ENCODE results near the gene RPRD1B. TPM values are rescaled to one million over a fixed set of nuclear protein-coding genes. Genes with fewer than 3 reads are reported as not detected.

Gene RPRD1B
- total and polyA plus RNA-seq, 2 experiments from 2014 or later = 7.3 to 24.3 TPM

GRCh38 chr20:38032585-38033329 lies 789 bp upstream of the RPRD1B start:
- Histone ChIP-seq H3K27me3 (ENCODE audit: insufficient read depth) (no peaks in the 10 kb centered on the region), H2AFZ (peak overlapping the region; percentile 28; the same call in 1 of the 2 replicates), H3F3A (replicated peaks; ENCODE audit: low read depth) (no peaks in the 10 kb centered on the region), H3K27ac (ENCODE audit: low read depth) (peak overlapping the region; percentile 68), H3K4me1 (ENCODE audit: insufficient read depth) (peaks cover 32% of the 10 kb centered on the region), H3K9me2 (ENCODE audit: insufficient read depth) (no peaks in the 10 kb centered on the region), H3K79me2 (replicated peaks; ENCODE audit: insufficient read depth) (peaks cover 94% of the 10 kb centered on the region), H3K4me2 (peak overlapping the region; percentile 98), H3K4me3 (peak overlapping the region; percentile 99), H4K20me1 (replicated peaks; ENCODE audit: insufficient read depth) (peaks cover 32% of the 10 kb centered on the region), H3K36me3 (ENCODE audit: insufficient read depth) (no peaks in the 10 kb centered on the region)
- TF ChIP-seq JUNB (IDR thresholded peaks at IDR 0.05; ENCODE audit: unreplicated experiment) (no peak), ZNF114 (CRISPR knock-in tag; IDR thresholded peaks at IDR 0.05) (no peak), STAT1 (IDR thresholded peaks at IDR 0.05; ENCODE audit: unreplicated experiment) (no peak), REST (IDR thresholded peaks at IDR 0.05; ENCODE audit: unreplicated experiment) (no peak), CREB1 (CRISPR knock-in tag; IDR thresholded peaks at IDR 0.05; ENCODE audit: low read depth) (no peak), ETS1 (IDR thresholded peaks at IDR 0.05) (no peak), POLR2AphosphoS5 (IDR thresholded peaks at IDR 0.05; ENCODE audit: low read depth) (no peak), EZH2 (IDR thresholded peaks at IDR 0.05; ENCODE audit: low read depth, unreplicated experiment) (no peak), EZH2phosphoT487 (IDR thresholded peaks at IDR 0.05; ENCODE audit: unreplicated experiment) (no peak), NANOG (IDR thresholded peaks at IDR 0.05; ENCODE audit: borderline replicate concordance) (no peak), CTCF (conservative IDR thresholded peaks at IDR 0.05; ENCODE audit: low read depth in 2 of 2) (no peak), ZNF331 (CRISPR knock-in tag; IDR thresholded peaks at IDR 0.05; ENCODE audit: low read depth) (no peak), ZNF462 (CRISPR knock-in tag; IDR thresholded peaks at IDR 0.05) (no peak)
- Mint-ChIP-seq H3K4me1 (peaks cover 35% of the 10 kb centered on the region), H3K9me3 (no peaks in the 10 kb centered on the region; the same call in 2 of the 3 replicates), H3K36me3 (ENCODE audit: low read depth) (peaks cover 24% of the 10 kb centered on the region), H3K27me3 (ENCODE audit: insufficient read depth, low read depth, poor library complexity) (peaks cover 11% of the 10 kb centered on the region), H3K4me3 (peak overlapping the region; percentile 95), H3K27ac (peak overlapping the region; percentile 99)
- DNase-seq (ENCODE audit: low spot score) (peak; percentile 56), ATAC-seq (peak; percentile 11)
